H1 (cell line): ENCODE data around the gene CARD11. TPM values are rescaled to one million over a fixed set of nuclear protein-coding genes. Genes with fewer than 3 reads are reported as not detected.

ENCODE experiments used
- EZH2 ChIP-seq: fragments of 200-600 bp; sonication (generic); IDR thresholded peaks from 2 replicates; pipeline ENCODE4 v1.7.1; 2012; ENCODE audit warnings: low read depth, mild to moderate bottlenecking, moderate library complexity, low read length, inconsistent platforms; ENCODE audit not compliant: severe bottlenecking
- HDAC2 ChIP-seq, 2 experiments: fragments of 300-600 bp in 1 of 2; sonication (generic) in 1 of 2; IDR thresholded peaks; 2 replicates each; pipeline ENCODE4 v1.6.1; 2011 to 2012; ENCODE audit warnings: low read depth in 2 of 2, low read length in 2 of 2, mild to moderate bottlenecking in 2 of 2, moderate library complexity in 2 of 2, borderline replicate concordance in 1 of 2, inconsistent platforms in 1 of 2
- NRF1 ChIP-seq: IDR thresholded peaks from 2 replicates; pipeline ENCODE4 v1.6.1; 2011; ENCODE audit warnings: mild to moderate bottlenecking, low read depth, low read length, improper control_type of control experiment
- SIRT6 ChIP-seq: IDR thresholded peaks from one replicate; pipeline ENCODE4 v1.7.1; 2012; ENCODE audit warnings: low read length, inconsistent platforms
- SIX5 ChIP-seq: IDR thresholded peaks from 2 replicates; pipeline ENCODE4 v1.6.1; 2011; ENCODE audit warnings: mild to moderate bottlenecking, low read depth, low read length
- SP2 ChIP-seq: IDR thresholded peaks from 2 replicates; pipeline ENCODE4 v1.6.1; 2012; ENCODE audit warnings: mild to moderate bottlenecking, low read length, inconsistent platforms
- SUZ12 ChIP-seq: fragments of 200-600 bp; sonication (generic); IDR thresholded peaks from 2 replicates; pipeline ENCODE4 v1.6.1; 2012; ENCODE audit warnings: mild to moderate bottlenecking, inconsistent platforms, low read length, moderate library complexity, mixed read lengths
- TAF1 ChIP-seq: IDR thresholded peaks from 2 replicates; pipeline ENCODE4 v1.6.1; 2011; ENCODE audit warnings: mild to moderate bottlenecking, low read depth, low read length
- TCF12 ChIP-seq: IDR thresholded peaks from 2 replicates; pipeline ENCODE4 v1.6.1; 2011; ENCODE audit warnings: low read depth, mild to moderate bottlenecking, low read length
- YY1 ChIP-seq: IDR thresholded peaks from 2 replicates; pipeline ENCODE4 v1.6.1; 2011; ENCODE audit warnings: low read depth, mild to moderate bottlenecking, low read length
- ZNF274 ChIP-seq: IDR thresholded peaks from 2 replicates; pipeline ENCODE4 v1.7.0; 2012; ENCODE audit warnings: low read length, borderline replicate concordance; ENCODE audit errors: extremely low read depth
- polyA plus RNA-seq, 7 experiments: library from polyadenylated mRNA; depleted of rRNA in 3 of 7; stranded (reverse) in 5 of 7; unstranded in 2 of 7; fragments of >200 nt in 5 of 7; fragments of 200-250 nt in 2 of 7; gene quantifications; 1 replicate in 5 of 7; 2 replicates in 1 of 7; 4 replicates in 1 of 7; pipeline versions ENCODE4 v1.2.1 to v1.2.3, GENCODE V29; 2011 to 2013; ENCODE audit warnings: missing spikeins in 2 of 7, mixed read lengths in 2 of 7
- total RNA-seq: library from RNA; stranded (reverse); fragmentation: NEBNext Ultra II Directional; extraction: Animal tissue kit (Norgen Biotek cat#: 25700); gene quantifications from 2 replicates; pipeline ENCODE4 v1.2.1, GENCODE V29; 2021
- TF ChIP-seq, protein P1 (sequence below): fragments of 300-600 bp; sonication (generic); IDR thresholded peaks from 2 replicates; pipeline ENCODE4 v1.7.1; 2012; ENCODE audit warnings: low read length, moderate library complexity, mild to moderate bottlenecking, inconsistent platforms; ENCODE audit not compliant: insufficient replicate concordance

Gene CARD11
- total and polyA plus RNA-seq, 2 of the 8 experiments (the other 6 are each of a cell fraction or from before 2014, with no cell fraction given) = 12.6 to 29.8 TPM

DNA sequence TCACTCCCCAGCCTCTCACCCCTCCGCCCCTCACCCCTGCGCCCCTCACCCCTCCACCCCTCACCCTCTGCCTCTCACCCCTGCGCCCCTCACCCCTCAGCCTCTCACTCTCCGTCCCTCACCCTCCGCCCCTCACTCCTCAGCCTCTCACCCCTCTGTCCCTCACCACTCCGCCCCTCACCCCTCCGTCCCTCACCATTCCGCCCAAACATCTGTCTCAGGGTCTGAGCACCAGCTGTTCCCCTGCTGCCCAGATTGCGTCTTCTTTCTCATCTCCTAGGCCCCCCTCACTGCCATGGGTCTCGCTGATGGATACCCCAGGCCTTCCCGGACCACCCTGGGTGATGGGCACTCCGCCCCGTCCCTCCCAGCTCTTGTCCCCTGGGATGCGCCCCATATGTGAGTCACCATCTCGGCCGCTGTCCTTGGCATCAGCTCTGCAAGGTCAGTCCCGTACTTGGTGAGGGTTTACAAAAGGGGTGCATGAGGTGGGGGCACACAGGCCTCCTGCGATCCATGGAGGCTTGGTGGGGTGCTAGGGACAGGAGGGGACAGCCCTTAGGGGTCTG is 134.1 kb downstream of the CARD11 start (continued):
- no peak for TF ChIP-seq TAF1
- TF ChIP-seq SP2 = no peak
- no peak for TF ChIP-seq EZH2
- TF ChIP-seq SUZ12 = no peak
- TF ChIP-seq YY1 = no peak
- no peak for TF ChIP-seq SIX5
- TF ChIP-seq TCF12 = no peak
- no peak for TF ChIP-seq HDAC2 (IDR thresholded peaks at IDR 0.05; ENCODE audit: borderline replicate concordance in 1 of 2, low read depth in 2 of 2, low read length in 2 of 2)
- TF ChIP-seq, protein P1, sequence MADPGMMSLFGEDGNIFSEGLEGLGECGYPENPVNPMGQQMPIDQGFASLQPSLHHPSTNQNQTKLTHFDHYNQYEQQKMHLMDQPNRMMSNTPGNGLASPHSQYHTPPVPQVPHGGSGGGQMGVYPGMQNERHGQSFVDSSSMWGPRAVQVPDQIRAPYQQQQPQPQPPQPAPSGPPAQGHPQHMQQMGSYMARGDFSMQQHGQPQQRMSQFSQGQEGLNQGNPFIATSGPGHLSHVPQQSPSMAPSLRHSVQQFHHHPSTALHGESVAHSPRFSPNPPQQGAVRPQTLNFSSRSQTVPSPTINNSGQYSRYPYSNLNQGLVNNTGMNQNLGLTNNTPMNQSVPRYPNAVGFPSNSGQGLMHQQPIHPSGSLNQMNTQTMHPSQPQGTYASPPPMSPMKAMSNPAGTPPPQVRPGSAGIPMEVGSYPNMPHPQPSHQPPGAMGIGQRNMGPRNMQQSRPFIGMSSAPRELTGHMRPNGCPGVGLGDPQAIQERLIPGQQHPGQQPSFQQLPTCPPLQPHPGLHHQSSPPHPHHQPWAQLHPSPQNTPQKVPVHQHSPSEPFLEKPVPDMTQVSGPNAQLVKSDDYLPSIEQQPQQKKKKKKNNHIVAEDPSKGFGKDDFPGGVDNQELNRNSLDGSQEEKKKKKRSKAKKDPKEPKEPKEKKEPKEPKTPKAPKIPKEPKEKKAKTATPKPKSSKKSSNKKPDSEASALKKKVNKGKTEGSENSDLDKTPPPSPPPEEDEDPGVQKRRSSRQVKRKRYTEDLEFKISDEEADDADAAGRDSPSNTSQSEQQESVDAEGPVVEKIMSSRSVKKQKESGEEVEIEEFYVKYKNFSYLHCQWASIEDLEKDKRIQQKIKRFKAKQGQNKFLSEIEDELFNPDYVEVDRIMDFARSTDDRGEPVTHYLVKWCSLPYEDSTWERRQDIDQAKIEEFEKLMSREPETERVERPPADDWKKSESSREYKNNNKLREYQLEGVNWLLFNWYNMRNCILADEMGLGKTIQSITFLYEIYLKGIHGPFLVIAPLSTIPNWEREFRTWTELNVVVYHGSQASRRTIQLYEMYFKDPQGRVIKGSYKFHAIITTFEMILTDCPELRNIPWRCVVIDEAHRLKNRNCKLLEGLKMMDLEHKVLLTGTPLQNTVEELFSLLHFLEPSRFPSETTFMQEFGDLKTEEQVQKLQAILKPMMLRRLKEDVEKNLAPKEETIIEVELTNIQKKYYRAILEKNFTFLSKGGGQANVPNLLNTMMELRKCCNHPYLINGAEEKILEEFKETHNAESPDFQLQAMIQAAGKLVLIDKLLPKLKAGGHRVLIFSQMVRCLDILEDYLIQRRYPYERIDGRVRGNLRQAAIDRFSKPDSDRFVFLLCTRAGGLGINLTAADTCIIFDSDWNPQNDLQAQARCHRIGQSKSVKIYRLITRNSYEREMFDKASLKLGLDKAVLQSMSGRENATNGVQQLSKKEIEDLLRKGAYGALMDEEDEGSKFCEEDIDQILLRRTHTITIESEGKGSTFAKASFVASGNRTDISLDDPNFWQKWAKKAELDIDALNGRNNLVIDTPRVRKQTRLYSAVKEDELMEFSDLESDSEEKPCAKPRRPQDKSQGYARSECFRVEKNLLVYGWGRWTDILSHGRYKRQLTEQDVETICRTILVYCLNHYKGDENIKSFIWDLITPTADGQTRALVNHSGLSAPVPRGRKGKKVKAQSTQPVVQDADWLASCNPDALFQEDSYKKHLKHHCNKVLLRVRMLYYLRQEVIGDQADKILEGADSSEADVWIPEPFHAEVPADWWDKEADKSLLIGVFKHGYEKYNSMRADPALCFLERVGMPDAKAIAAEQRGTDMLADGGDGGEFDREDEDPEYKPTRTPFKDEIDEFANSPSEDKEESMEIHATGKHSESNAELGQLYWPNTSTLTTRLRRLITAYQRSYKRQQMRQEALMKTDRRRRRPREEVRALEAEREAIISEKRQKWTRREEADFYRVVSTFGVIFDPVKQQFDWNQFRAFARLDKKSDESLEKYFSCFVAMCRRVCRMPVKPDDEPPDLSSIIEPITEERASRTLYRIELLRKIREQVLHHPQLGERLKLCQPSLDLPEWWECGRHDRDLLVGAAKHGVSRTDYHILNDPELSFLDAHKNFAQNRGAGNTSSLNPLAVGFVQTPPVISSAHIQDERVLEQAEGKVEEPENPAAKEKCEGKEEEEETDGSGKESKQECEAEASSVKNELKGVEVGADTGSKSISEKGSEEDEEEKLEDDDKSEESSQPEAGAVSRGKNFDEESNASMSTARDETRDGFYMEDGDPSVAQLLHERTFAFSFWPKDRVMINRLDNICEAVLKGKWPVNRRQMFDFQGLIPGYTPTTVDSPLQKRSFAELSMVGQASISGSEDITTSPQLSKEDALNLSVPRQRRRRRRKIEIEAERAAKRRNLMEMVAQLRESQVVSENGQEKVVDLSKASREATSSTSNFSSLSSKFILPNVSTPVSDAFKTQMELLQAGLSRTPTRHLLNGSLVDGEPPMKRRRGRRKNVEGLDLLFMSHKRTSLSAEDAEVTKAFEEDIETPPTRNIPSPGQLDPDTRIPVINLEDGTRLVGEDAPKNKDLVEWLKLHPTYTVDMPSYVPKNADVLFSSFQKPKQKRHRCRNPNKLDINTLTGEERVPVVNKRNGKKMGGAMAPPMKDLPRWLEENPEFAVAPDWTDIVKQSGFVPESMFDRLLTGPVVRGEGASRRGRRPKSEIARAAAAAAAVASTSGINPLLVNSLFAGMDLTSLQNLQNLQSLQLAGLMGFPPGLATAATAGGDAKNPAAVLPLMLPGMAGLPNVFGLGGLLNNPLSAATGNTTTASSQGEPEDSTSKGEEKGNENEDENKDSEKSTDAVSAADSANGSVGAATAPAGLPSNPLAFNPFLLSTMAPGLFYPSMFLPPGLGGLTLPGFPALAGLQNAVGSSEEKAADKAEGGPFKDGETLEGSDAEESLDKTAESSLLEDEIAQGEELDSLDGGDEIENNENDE = no peak
- TF ChIP-seq SIRT6 = no peak
- TF ChIP-seq ZNF274 = no peak
- no peak for TF ChIP-seq NRF1
